Measurements from ENCODE around the gene ANAPC15. TPM values are rescaled to one million over a fixed set of nuclear protein-coding genes. Genes with fewer than 3 reads are reported as not detected.

ANAPC15 gene
- total and polyA plus RNA-seq, 7 experiments from 2014 or later = 43.0 to 113 (median 50.1) TPM

DNA sequence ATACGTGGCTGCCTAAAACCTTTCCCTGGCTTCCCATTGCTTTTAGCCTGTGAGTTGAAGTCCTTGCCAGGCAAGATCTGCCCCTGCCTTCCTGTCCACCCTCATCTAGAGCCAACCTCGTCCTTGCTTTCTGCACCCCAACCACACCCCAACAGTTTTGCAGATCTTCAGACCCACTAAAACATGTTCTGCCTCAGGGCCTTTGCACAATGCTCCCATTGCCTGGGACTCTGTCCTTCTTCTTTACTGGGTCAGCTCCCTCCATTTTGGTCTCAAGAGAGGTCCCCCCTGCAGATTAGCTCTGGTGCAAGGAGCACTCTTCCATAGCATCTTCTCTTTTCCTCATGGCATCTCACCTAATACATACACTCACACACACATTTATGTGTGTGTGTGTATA is 8.4 kb upstream of the ANAPC15 start:
- no peaks in the 10 kb centered on the region for H3K36me3 ChIP-seq (ENCODE audit: control insufficient read depth in 2 of 3, insufficient read depth in 3 of 3, low read length in 3 of 3)
- H3K27ac Mint-ChIP-seq = no peak overlapping the region
- no peaks in the 10 kb centered on the region for H3K9me3 ChIP-seq (ENCODE audit: control insufficient read depth in 2 of 3, low read length in 3 of 3)
- intact Hi-C loops (cut with micrococcal nuclease) = no loop called here
- H3K27me3 ChIP-seq (ENCODE audit: control insufficient read depth in 2 of 2, insufficient read depth in 2 of 2, low read length in 2 of 2) = no peaks in the 10 kb centered on the region
- CTCF ChIA-PET = no interaction called here
- ATAC-seq = no peak
- no peaks in the 10 kb centered on the region for H3K4me1 ChIP-seq (ENCODE audit: control insufficient read depth in 2 of 2, insufficient read depth in 2 of 2, low read length in 2 of 2)
- no peak overlapping the region for H3K4me3 ChIP-seq (ENCODE audit: low read length)
- no peak for DNase-seq
- no peak overlapping the region for H3K27ac ChIP-seq (ENCODE audit: low read depth, low read length)
- H3K36me3 Mint-ChIP-seq = peaks cover 0 to 7% (median 0%) of the 10 kb centered on the region in 5 donors
- POLR2A ChIA-PET = no interaction called here
- peaks cover 0 to 6% (median 0%) of the 10 kb centered on the region in 11 donors for H3K9me3 Mint-ChIP-seq
- no peak overlapping the region for H3K4me3 Mint-ChIP-seq
- peaks cover 0 to 6% (median 0%) of the 10 kb centered on the region in 7 donors for H3K4me1 Mint-ChIP-seq
- H3K27me3 Mint-ChIP-seq = peaks cover 9 to 20% (median 15%) of the 10 kb centered on the region in 5 donors

GRCh38 chr11:72119198-72119597 is 6.7 kb upstream of the ANAPC15 start:
- peaks cover 9 to 20% (median 10%) of the 10 kb centered on the region in 5 donors for H3K27me3 Mint-ChIP-seq
- Histone ChIP-seq H3K4me1 (ENCODE audit: control insufficient read depth in 2 of 2, insufficient read depth in 2 of 2, low read length in 2 of 2) (no peaks in the 10 kb centered on the region), H3K27ac (ENCODE audit: low read depth, low read length) (no peak overlapping the region), H3K27me3 (ENCODE audit: control insufficient read depth in 2 of 2, insufficient read depth in 2 of 2, low read length in 2 of 2) (no peaks in the 10 kb centered on the region), H3K9me3 (ENCODE audit: control insufficient read depth in 2 of 3, low read length in 3 of 3) (no peaks in the 10 kb centered on the region), H3K36me3 (ENCODE audit: control insufficient read depth in 2 of 3, insufficient read depth in 3 of 3, low read length in 3 of 3) (no peaks in the 10 kb centered on the region), H3K4me3 (ENCODE audit: low read length) (no peak overlapping the region)
- intact Hi-C loops (cut with micrococcal nuclease) = loop anchor here in 1 of 2 donors (10.0 kb wide), 2 partner anchors 676 to 1914 kb away; partner anchors contain the start of genes FADD and STARD10
- H3K4me3 Mint-ChIP-seq = no peak overlapping the region
- peak in 1 of 9 donors; percentile 1 for DNase-seq
- H3K9me3 Mint-ChIP-seq = peaks cover 0 to 3% (median 0%) of the 10 kb centered on the region in 11 donors
- ChIA-PET CTCF (interaction anchor here (0.7 kb wide), 1 partner anchor 90 kb away, joined by 4 read pairs; no protein-coding TSS in a partner anchor), POLR2A (no interaction called here)
- peaks cover 0 to 4% (median 0%) of the 10 kb centered on the region in 5 donors for H3K36me3 Mint-ChIP-seq
- no peak overlapping the region for H3K27ac Mint-ChIP-seq
- ATAC-seq = no peak
- H3K4me1 Mint-ChIP-seq = peaks cover 0 to 5% (median 0%) of the 10 kb centered on the region in 7 donors

- Histone ChIP-seq H3K36me3 (ENCODE audit: control insufficient read depth in 2 of 3, insufficient read depth in 3 of 3, low read length in 3 of 3) (no peaks in the 10 kb centered on the region), H3K9me3 (ENCODE audit: control insufficient read depth in 2 of 3, low read length in 3 of 3) (no peaks in the 10 kb centered on the region), H3K4me1 (ENCODE audit: control insufficient read depth in 2 of 2, insufficient read depth in 2 of 2, low read length in 2 of 2) (peaks cover 12 to 14% of the 10 kb centered on the region in 2 donors), H3K27ac (ENCODE audit: low read depth, low read length) (no peak overlapping the region), H3K27me3 (ENCODE audit: control insufficient read depth in 2 of 2, insufficient read depth in 2 of 2, low read length in 2 of 2) (no peaks in the 10 kb centered on the region), H3K4me3 (ENCODE audit: low read length) (no peak overlapping the region)
- ATAC-seq = no peak
- Mint-ChIP-seq H3K4me1 (peaks cover 10 to 23% (median 20%) of the 10 kb centered on the region in 7 donors), H3K4me3 (no peak overlapping the region), H3K36me3 (peaks cover 0 to 4% (median 0%) of the 10 kb centered on the region in 5 donors), H3K27me3 (peaks cover 4 to 20% (median 9%) of the 10 kb centered on the region in 5 donors), H3K9me3 (peaks cover 0 to 3% (median 0%) of the 10 kb centered on the region in 11 donors), H3K27ac (no peak overlapping the region)
- DNase-seq = peak in 1 of 9 donors; percentile 2
- POLR2A ChIA-PET = interaction anchor here (0.6 kb wide), 1 partner anchor 170 kb away, joined by 4 read pairs; no protein-coding TSS in a partner anchor
- CTCF ChIA-PET = interaction anchor here (0.7 kb wide), 1 partner anchor 55 kb away, joined by 3 read pairs; no protein-coding TSS in a partner anchor
- intact Hi-C loops (cut with micrococcal nuclease) = loop anchor here in 1 of 2 donors (10.0 kb wide), 2 partner anchors 679 to 1911 kb away; partner anchors contain the start of genes FADD and STARD10
Measured at GRCh38 chr11:72116019-72116755, 3.7 kb upstream of the ANAPC15 start.

DNA sequence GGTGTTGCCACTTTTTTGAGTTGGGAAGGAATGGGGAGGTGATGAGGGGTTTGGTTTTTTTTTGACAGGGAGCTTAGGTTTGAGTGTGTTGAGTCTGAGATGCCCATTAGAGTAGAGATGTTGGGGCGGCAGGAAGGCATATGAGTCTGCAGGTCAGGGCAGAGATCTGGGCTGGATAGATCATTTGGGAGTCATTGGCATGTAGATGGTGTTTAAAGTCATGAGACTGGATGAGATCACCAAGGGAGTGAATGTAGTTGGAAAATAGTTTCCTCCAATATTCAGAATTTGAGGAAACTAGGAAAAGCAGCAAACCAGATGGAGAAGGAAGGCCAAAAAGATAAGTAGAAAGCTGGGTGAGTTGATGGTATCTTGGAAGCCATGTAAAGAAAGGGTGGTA is 2.1 kb upstream of the ANAPC15 start:
- H3K4me3 ChIP-seq (ENCODE audit: low read length) = no peak overlapping the region
- peaks cover 0 to 7% (median 4%) of the 10 kb centered on the region in 3 experiments for H3K36me3 ChIP-seq (ENCODE audit: control insufficient read depth in 2 of 3, insufficient read depth in 3 of 3, low read length in 3 of 3)
- peaks cover 0 to 3% (median 0%) of the 10 kb centered on the region in 11 donors for H3K9me3 Mint-ChIP-seq
- H3K27ac Mint-ChIP-seq = peak overlapping the region in 7 of 9 donors; percentile 2 to 98 (median 80)
- H3K27me3 ChIP-seq (ENCODE audit: control insufficient read depth in 2 of 2, insufficient read depth in 2 of 2, low read length in 2 of 2) = no peaks in the 10 kb centered on the region
- peaks cover 0 to 12% (median 5%) of the 10 kb centered on the region in 5 donors for H3K27me3 Mint-ChIP-seq
- H3K4me1 ChIP-seq (ENCODE audit: control insufficient read depth in 2 of 2, insufficient read depth in 2 of 2, low read length in 2 of 2) = peaks cover 12 to 14% of the 10 kb centered on the region in 2 donors
- intact Hi-C loops (cut with micrococcal nuclease) = loop anchor here in 1 of 2 donors (10.0 kb wide), 2 partner anchors 680 to 1910 kb away; partner anchors contain the start of genes FADD and STARD10
- H3K27ac ChIP-seq (ENCODE audit: low read depth, low read length) = no peak overlapping the region
- no peak overlapping the region for H3K4me3 Mint-ChIP-seq
- H3K9me3 ChIP-seq (ENCODE audit: control insufficient read depth in 2 of 3, low read length in 3 of 3) = no peaks in the 10 kb centered on the region
- H3K36me3 Mint-ChIP-seq = peaks cover 4 to 10% (median 6%) of the 10 kb centered on the region in 5 donors
- ATAC-seq (no peak), DNase-seq (peak in 1 of 9 donors; percentile 1)
- CTCF ChIA-PET = no interaction called here
- H3K4me1 Mint-ChIP-seq = peaks cover 13 to 29% (median 25%) of the 10 kb centered on the region in 7 donors
- POLR2A ChIA-PET = no interaction called here

DNA sequence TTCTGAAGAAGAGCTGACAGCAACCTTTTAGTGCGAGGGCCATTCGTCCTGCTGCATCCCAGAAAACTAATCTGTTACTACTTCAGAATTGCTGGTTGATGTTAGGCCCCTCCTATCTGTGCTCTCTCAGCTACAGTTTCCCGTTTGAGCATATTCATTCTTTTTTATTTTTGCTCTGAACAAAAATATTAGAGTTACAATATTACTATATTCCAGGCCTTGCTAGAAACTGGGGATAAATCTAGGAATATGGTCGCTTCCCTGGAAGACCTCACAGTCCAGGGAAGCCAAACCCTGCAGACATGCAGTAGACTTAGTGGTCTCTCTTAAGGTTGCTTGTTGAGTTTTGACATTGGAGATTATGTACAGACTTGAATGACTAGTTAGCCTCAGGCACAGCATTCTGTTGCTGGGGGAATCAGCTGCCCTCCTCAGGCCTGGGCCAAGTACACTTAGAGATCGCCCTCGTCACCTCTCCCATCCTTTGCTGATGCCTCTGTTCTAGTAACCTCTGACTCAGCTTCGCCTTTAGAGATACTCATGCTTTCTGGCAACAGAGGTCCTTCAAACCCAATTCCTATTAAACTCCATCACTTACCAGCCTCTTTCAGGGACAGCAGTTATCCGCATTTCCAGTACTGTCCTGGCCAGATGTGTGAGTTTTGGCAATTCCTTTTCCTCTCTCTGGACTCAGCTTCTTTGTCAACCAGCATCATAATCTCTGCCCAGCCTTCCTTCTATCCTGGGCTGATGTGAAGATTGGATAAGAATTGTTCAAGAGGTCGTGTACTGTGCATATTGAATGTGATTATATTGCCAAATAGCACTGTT is 698 bp upstream of the ANAPC15 start:
- peaks cover 0 to 8% (median 0%) of the 10 kb centered on the region in 5 donors for H3K27me3 Mint-ChIP-seq
- ChIA-PET POLR2A (interaction anchor here (0.7 to 3.5 kb wide), 18 partner anchors 11 to 1666 kb away, joined by 3 to 69 read pairs (median 6); partner anchors contain the start of genes CLPB, LAMTOR1, RNF121 and XNDC1N), CTCF (interaction anchor here (0.9 to 2.2 kb wide), 3 partner anchors 23 to 110 kb away, joined by 4 read pairs; no protein-coding TSS in a partner anchor)
- intact Hi-C loops (cut with micrococcal nuclease) = loop anchor here (1.0 to 10.0 kb wide), 11 partner anchors 10 to 1908 kb away; partner anchors contain the start of genes CLPB (in 2 of the 2), LAMTOR1 (in 2 of the 2), LRRC51 (in 2 of the 2) and NUMA1 (in 2 of the 2)
- peak overlapping the region; percentile 73 to 100 (median 96) for H3K4me3 Mint-ChIP-seq
- peaks cover 4 to 10% (median 6%) of the 10 kb centered on the region in 5 donors for H3K36me3 Mint-ChIP-seq
- no peaks in the 10 kb centered on the region for H3K9me3 ChIP-seq (ENCODE audit: control insufficient read depth in 2 of 3, low read length in 3 of 3)
- no peaks in the 10 kb centered on the region for H3K27me3 ChIP-seq (ENCODE audit: control insufficient read depth in 2 of 2, insufficient read depth in 2 of 2, low read length in 2 of 2)
- H3K27ac Mint-ChIP-seq = peak overlapping the region; percentile 97 to 100 (median 98)
- ATAC-seq = no peak
- peaks cover 0 to 3% (median 0%) of the 10 kb centered on the region in 11 donors for H3K9me3 Mint-ChIP-seq
- peaks cover 0 to 18% (median 4%) of the 10 kb centered on the region in 3 experiments for H3K36me3 ChIP-seq (ENCODE audit: control insufficient read depth in 2 of 3, insufficient read depth in 3 of 3, low read length in 3 of 3)
- peak overlapping the region; percentile 92 for H3K27ac ChIP-seq (ENCODE audit: low read depth, low read length)
- no peak for DNase-seq
- peaks cover 12 to 14% of the 10 kb centered on the region in 2 donors for H3K4me1 ChIP-seq (ENCODE audit: control insufficient read depth in 2 of 2, insufficient read depth in 2 of 2, low read length in 2 of 2)
- peaks cover 12 to 29% (median 25%) of the 10 kb centered on the region in 7 donors for H3K4me1 Mint-ChIP-seq
- peak overlapping the region; percentile 85 for H3K4me3 ChIP-seq (ENCODE audit: low read length)
